ENCODE measurements around the gene CDC42BPA.

DNA sequence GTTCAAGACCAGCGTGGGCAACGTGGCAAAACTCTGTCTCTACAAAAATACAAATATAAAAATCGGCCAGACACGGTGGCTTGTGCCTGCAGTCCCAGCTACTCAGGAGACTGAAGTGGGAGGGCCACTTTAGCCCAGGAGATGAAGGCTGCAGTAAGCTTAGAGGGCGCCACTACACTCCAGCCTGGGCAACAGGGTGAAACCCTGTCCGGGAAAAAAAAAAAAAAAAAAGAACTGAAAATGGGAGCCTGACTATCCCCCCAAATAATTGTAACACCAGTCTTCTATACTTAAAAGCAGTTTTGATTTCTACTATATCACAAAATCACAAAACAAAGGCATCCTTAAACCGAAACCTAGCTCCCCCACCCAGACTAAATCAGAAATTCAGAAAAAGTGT, 60.3 kb downstream of the CDC42BPA start:
- TF ChIP-seq EZH2 (IDR thresholded peaks at IDR 0.05; ENCODE audit: borderline replicate concordance, insufficient read depth, low read length, poor library complexity, severe bottlenecking) (no peak), EP300 (conservative IDR thresholded peaks at IDR 0.05; ENCODE audit: poor library complexity, severe bottlenecking) (no peak)
- TF ChIP-seq, protein P1, sequence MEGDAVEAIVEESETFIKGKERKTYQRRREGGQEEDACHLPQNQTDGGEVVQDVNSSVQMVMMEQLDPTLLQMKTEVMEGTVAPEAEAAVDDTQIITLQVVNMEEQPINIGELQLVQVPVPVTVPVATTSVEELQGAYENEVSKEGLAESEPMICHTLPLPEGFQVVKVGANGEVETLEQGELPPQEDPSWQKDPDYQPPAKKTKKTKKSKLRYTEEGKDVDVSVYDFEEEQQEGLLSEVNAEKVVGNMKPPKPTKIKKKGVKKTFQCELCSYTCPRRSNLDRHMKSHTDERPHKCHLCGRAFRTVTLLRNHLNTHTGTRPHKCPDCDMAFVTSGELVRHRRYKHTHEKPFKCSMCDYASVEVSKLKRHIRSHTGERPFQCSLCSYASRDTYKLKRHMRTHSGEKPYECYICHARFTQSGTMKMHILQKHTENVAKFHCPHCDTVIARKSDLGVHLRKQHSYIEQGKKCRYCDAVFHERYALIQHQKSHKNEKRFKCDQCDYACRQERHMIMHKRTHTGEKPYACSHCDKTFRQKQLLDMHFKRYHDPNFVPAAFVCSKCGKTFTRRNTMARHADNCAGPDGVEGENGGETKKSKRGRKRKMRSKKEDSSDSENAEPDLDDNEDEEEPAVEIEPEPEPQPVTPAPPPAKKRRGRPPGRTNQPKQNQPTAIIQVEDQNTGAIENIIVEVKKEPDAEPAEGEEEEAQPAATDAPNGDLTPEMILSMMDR (IDR thresholded peaks at IDR 0.05; ENCODE audit: poor library complexity, severe bottlenecking) = no peak
- TF ChIP-seq, protein P2, sequence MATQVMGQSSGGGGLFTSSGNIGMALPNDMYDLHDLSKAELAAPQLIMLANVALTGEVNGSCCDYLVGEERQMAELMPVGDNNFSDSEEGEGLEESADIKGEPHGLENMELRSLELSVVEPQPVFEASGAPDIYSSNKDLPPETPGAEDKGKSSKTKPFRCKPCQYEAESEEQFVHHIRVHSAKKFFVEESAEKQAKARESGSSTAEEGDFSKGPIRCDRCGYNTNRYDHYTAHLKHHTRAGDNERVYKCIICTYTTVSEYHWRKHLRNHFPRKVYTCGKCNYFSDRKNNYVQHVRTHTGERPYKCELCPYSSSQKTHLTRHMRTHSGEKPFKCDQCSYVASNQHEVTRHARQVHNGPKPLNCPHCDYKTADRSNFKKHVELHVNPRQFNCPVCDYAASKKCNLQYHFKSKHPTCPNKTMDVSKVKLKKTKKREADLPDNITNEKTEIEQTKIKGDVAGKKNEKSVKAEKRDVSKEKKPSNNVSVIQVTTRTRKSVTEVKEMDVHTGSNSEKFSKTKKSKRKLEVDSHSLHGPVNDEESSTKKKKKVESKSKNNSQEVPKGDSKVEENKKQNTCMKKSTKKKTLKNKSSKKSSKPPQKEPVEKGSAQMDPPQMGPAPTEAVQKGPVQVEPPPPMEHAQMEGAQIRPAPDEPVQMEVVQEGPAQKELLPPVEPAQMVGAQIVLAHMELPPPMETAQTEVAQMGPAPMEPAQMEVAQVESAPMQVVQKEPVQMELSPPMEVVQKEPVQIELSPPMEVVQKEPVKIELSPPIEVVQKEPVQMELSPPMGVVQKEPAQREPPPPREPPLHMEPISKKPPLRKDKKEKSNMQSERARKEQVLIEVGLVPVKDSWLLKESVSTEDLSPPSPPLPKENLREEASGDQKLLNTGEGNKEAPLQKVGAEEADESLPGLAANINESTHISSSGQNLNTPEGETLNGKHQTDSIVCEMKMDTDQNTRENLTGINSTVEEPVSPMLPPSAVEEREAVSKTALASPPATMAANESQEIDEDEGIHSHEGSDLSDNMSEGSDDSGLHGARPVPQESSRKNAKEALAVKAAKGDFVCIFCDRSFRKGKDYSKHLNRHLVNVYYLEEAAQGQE (IDR thresholded peaks at IDR 0.05; ENCODE audit: borderline replicate concordance) = no peak
